Measurements from ENCODE around the gene KIAA0513. TPM values are rescaled to one million over a fixed set of nuclear protein-coding genes. Genes with fewer than 3 reads are reported as not detected.

The KIAA0513 gene
- total and polyA plus RNA-seq, 2 experiments from 2014 or later = 12.8 to 24.6 TPM

- H3K27ac ChIP-seq = no peak overlapping the region
- no peak for DNase-seq (ENCODE audit: low read depth in 1 of 2, low spot score in 1 of 2)
- H3K9me3 ChIP-seq (ENCODE audit: low read depth) = no peaks in the 10 kb centered on the region
- H3K36me3 ChIP-seq = peaks cover 8% of the 10 kb centered on the region
- H3K4me3 ChIP-seq = no peak overlapping the region
- no peaks in the 10 kb centered on the region for H3K27me3 ChIP-seq
- H3K4me1 ChIP-seq (ENCODE audit: low read depth) = peaks cover 13% of the 10 kb centered on the region
- no peak for TF ChIP-seq CTCF (IDR thresholded peaks at IDR 0.05; ENCODE audit: low read depth, low read length)
Observed at GRCh38 chr16:84986879-84987278, 40.7 kb upstream of the KIAA0513 start.

GRCh38 chr16:84988328-84989080 lies 39.1 kb upstream of the KIAA0513 start:
- Histone ChIP-seq H3K4me3 (no peak overlapping the region), H3K4me1 (ENCODE audit: low read depth) (no peaks in the 10 kb centered on the region), H3K36me3 (peaks cover 7% of the 10 kb centered on the region), H3K27me3 (no peaks in the 10 kb centered on the region), H3K9me3 (ENCODE audit: low read depth) (no peaks in the 10 kb centered on the region), H3K27ac (no peak overlapping the region)
- TF ChIP-seq CTCF (IDR thresholded peaks at IDR 0.05; ENCODE audit: low read depth, low read length) = no peak
- no peak for DNase-seq (ENCODE audit: low read depth in 1 of 2, low spot score in 1 of 2)

GRCh38 chr16:84989749-84990620 lies 37.6 kb upstream of the KIAA0513 start:
- Histone ChIP-seq H3K27me3 (no peaks in the 10 kb centered on the region), H3K4me1 (ENCODE audit: low read depth) (no peaks in the 10 kb centered on the region), H3K9me3 (ENCODE audit: low read depth) (no peaks in the 10 kb centered on the region), H3K36me3 (peaks cover 13% of the 10 kb centered on the region), H3K27ac (peak overlapping the region; percentile 13), H3K4me3 (no peak overlapping the region)
- no peak for DNase-seq (ENCODE audit: low read depth in 1 of 2, low spot score in 1 of 2)
- no peak for TF ChIP-seq CTCF (IDR thresholded peaks at IDR 0.05; ENCODE audit: low read depth, low read length)

- Histone ChIP-seq H3K36me3 (peaks cover 13% of the 10 kb centered on the region), H3K4me1 (ENCODE audit: low read depth) (no peaks in the 10 kb centered on the region), H3K4me3 (no peak overlapping the region), H3K27ac (no peak overlapping the region), H3K27me3 (no peaks in the 10 kb centered on the region), H3K9me3 (ENCODE audit: low read depth) (no peaks in the 10 kb centered on the region)
- DNase-seq (ENCODE audit: low read depth in 1 of 2, low spot score in 1 of 2) = no peak
- TF ChIP-seq CTCF (IDR thresholded peaks at IDR 0.05; ENCODE audit: low read depth, low read length) = no peak
Observed at GRCh38 chr16:84990782-84991181, 36.8 kb upstream of the KIAA0513 start.

- Histone ChIP-seq H3K4me3 (no peak overlapping the region), H3K36me3 (peaks cover 13% of the 10 kb centered on the region), H3K27me3 (no peaks in the 10 kb centered on the region), H3K4me1 (ENCODE audit: low read depth) (no peaks in the 10 kb centered on the region), H3K9me3 (ENCODE audit: low read depth) (no peaks in the 10 kb centered on the region), H3K27ac (peak overlapping the region; percentile 55)
- TF ChIP-seq CTCF (IDR thresholded peaks at IDR 0.05; ENCODE audit: low read depth, low read length) = no peak
- DNase-seq (ENCODE audit: low read depth in 1 of 2, low spot score in 1 of 2) = no peak
Observed at GRCh38 chr16:84992717-84993075, 34.9 kb upstream of the KIAA0513 start.

All from cardiac muscle cell (in vitro differentiated cells and primary cell).